Hepatocyte (in vitro differentiated cells): ENCODE data around the gene GABRP.

Experiments used
- EZH2 ChIP-seq: fragments of 200-600 bp; sonication (generic); IDR thresholded peaks from 2 replicates; pipeline ENCODE4 v1.6.1; 2016; ENCODE audit warnings: antibody characterized with exemption, mild to moderate bottlenecking, borderline replicate concordance
- EZH2phosphoT487 ChIP-seq: fragments of 200-600 bp; sonication (generic); IDR thresholded peaks from one replicate; pipeline ENCODE4 v1.6.1; 2018; ENCODE audit warnings: antibody characterized with exemption, mild to moderate bottlenecking, low read depth, moderate library complexity; ENCODE audit not compliant: unreplicated experiment, severe bottlenecking

DNA sequence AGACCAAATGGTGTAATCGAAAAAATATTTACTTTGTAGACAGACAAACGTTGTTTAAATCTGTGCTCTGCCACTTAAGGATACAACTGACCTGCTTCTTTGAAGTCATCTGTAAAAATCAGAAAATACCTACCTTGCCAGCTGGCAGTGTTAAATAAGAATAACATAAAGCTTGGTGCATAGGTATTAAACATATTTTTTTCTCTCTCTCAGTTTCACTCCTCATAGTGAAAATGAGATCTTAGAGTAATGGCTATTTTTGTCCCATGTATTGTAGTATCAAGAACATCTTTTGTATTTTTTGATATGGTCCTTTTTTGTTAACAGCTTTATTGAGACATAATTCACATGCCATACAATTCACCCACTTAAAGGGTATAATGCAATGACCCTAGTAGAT, 60.3 kb downstream of the GABRP start:
- no peak for TF ChIP-seq EZH2
- TF ChIP-seq EZH2phosphoT487, result no peak
